Measurements from ENCODE around the gene LTBP3.
A peak's percentile ranks its signal among the peaks of the same experiment; 100 is the strongest.

Gene LTBP3

GRCh38 chr11:65503368-65503948 is 54.7 kb downstream of the LTBP3 start:
- TF ChIP-seq MYC (IDR thresholded peaks at IDR 0.05; ENCODE audit: low read depth, low read length), result no peak
- TF ChIP-seq, protein P1, sequence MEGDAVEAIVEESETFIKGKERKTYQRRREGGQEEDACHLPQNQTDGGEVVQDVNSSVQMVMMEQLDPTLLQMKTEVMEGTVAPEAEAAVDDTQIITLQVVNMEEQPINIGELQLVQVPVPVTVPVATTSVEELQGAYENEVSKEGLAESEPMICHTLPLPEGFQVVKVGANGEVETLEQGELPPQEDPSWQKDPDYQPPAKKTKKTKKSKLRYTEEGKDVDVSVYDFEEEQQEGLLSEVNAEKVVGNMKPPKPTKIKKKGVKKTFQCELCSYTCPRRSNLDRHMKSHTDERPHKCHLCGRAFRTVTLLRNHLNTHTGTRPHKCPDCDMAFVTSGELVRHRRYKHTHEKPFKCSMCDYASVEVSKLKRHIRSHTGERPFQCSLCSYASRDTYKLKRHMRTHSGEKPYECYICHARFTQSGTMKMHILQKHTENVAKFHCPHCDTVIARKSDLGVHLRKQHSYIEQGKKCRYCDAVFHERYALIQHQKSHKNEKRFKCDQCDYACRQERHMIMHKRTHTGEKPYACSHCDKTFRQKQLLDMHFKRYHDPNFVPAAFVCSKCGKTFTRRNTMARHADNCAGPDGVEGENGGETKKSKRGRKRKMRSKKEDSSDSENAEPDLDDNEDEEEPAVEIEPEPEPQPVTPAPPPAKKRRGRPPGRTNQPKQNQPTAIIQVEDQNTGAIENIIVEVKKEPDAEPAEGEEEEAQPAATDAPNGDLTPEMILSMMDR (IDR thresholded peaks at IDR 0.05; ENCODE audit: low read depth, low read length), result no peak
- TF ChIP-seq, protein P2, sequence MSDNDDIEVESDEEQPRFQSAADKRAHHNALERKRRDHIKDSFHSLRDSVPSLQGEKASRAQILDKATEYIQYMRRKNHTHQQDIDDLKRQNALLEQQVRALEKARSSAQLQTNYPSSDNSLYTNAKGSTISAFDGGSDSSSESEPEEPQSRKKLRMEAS (IDR thresholded peaks at IDR 0.05; ENCODE audit: low read depth, low read length), result no peak
- no peak for TF ChIP-seq POLR2A (IDR thresholded peaks at IDR 0.05; ENCODE audit: extremely low read depth, insufficient read length)
- peak; percentile 16 for DNase-seq (ENCODE audit: low read depth)

DNA sequence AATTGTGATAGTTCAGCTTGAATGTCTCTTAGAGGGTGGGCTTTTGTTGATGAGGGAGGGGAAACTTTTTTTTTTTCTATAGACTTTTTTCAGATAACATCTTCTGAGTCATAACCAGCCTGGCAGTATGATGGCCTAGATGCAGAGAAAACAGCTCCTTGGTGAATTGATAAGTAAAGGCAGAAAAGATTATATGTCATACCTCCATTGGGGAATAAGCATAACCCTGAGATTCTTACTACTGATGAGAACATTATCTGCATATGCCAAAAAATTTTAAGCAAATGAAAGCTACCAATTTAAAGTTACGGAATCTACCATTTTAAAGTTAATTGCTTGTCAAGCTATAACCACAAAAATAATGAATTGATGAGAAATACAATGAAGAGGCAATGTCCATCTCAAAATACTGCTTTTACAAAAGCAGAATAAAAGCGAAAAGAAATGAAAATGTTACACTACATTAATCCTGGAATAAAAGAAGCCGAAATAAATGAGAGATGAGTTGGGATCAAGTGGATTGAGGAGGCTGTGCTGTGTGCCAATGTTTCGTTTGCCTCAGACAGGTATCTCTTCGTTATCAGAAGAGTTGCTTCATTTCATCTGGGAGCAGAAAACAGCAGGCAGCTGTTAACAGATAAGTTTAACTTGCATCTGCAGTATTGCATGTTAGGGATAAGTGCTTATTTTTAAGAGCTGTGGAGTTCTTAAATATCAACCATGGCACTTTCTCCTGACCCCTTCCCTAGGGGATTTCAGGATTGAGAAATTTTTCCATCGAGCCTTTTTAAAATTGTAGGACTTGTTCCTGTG is 55.4 kb downstream of the LTBP3 start:
- TF ChIP-seq, protein P1 (IDR thresholded peaks at IDR 0.05; ENCODE audit: low read depth, low read length), result no peak
- no peak for TF ChIP-seq POLR2A (IDR thresholded peaks at IDR 0.05; ENCODE audit: extremely low read depth, insufficient read length)
- TF ChIP-seq, protein P2 (IDR thresholded peaks at IDR 0.05; ENCODE audit: low read depth, low read length), result no peak
- no peak for TF ChIP-seq MYC (IDR thresholded peaks at IDR 0.05; ENCODE audit: low read depth, low read length)
- H3K4me3 ChIP-seq (ENCODE audit: low read depth, low read length), result peak overlapping the region; percentile 87
- DNase-seq (ENCODE audit: low read depth), result peak; percentile 51

More at GRCh38 chr11:65503368-65503948, 54.7 kb downstream of the LTBP3 start:
- peak overlapping the region; percentile 87 for H3K4me3 ChIP-seq (ENCODE audit: low read depth, low read length)

- peak overlapping the region; percentile 87 for H3K4me3 ChIP-seq (ENCODE audit: low read depth, low read length)
- TF ChIP-seq, protein P2 (IDR thresholded peaks at IDR 0.05; ENCODE audit: low read depth, low read length), result no peak
- DNase-seq (ENCODE audit: low read depth), result no peak
These were observed 55.9 kb downstream of the LTBP3 start for GRCh38 chr11:65502274-65502554.

DNA sequence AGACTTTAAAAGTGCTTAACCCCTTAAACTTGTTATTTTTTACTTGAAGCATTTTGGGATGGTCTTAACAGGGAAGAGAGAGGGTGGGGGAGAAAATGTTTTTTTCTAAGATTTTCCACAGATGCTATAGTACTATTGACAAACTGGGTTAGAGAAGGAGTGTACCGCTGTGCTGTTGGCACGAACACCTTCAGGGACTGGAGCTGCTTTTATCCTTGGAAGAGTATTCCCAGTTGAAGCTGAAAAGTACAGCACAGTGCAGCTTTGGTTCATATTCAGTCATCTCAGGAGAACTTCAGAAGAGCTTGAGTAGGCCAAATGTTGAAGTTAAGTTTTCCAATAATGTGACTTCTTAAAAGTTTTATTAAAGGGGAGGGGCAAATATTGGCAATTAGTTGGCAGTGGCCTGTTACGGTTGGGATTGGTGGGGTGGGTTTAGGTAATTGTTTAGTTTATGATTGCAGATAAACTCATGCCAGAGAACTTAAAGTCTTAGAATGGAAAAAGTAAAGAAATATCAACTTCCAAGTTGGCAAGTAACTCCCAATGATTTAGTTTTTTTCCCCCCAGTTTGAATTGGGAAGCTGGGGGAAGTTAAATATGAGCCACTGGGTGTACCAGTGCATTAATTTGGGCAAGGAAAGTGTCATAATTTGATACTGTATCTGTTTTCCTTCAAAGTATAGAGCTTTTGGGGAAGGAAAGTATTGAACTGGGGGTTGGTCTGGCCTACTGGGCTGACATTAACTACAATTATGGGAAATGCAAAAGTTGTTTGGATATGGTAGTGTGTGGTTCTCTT is 56.5 kb downstream of the LTBP3 start:
- DNase-seq (ENCODE audit: low read depth), result peak; percentile 39
- TF ChIP-seq POLR2A (IDR thresholded peaks at IDR 0.05; ENCODE audit: extremely low read depth, insufficient read length), result peak; percentile 42
- TF ChIP-seq, protein P1 (IDR thresholded peaks at IDR 0.05; ENCODE audit: low read depth, low read length), result no peak
- peak overlapping the region; percentile 87 for H3K4me3 ChIP-seq (ENCODE audit: low read depth, low read length)

DNA sequence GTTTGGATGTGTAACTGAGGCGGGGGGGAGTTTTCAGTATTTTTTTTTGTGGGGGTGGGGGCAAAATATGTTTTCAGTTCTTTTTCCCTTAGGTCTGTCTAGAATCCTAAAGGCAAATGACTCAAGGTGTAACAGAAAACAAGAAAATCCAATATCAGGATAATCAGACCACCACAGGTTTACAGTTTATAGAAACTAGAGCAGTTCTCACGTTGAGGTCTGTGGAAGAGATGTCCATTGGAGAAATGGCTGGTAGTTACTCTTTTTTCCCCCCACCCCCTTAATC is 57.0 kb downstream of the LTBP3 start:
- TF ChIP-seq, protein P2 (IDR thresholded peaks at IDR 0.05; ENCODE audit: low read depth, low read length), result no peak
- TF ChIP-seq POLR2A (IDR thresholded peaks at IDR 0.05; ENCODE audit: extremely low read depth, insufficient read length) (no peak), MYC (IDR thresholded peaks at IDR 0.05; ENCODE audit: low read depth, low read length) (no peak)
- TF ChIP-seq, protein P1 (IDR thresholded peaks at IDR 0.05; ENCODE audit: low read depth, low read length), result no peak
- no peak for DNase-seq (ENCODE audit: low read depth)
- H3K4me3 ChIP-seq (ENCODE audit: low read depth, low read length), result peak overlapping the region; percentile 87
